OCI-LY7 (cell line): ENCODE data around the gene GABRR2. TPM values are rescaled to one million over a fixed set of nuclear protein-coding genes. Genes with fewer than 3 reads are reported as not detected.

Source experiments
- BruUV-seq: library from RNA; stranded (reverse); fragments of 400-500 nt; replicated peaks from 2 replicates; lab custom pipeline; 2021; lab: Mats Ljungman, UMichigan
- CTCF ChIA-PET: fragments of 300-600 bp; sonication (Branson Sonifier 250); formaldehyde crosslinking; loops from one replicate; lab custom pipeline; 2022; ENCODE audit warnings: antibody characterized with exemption; ENCODE audit not compliant: unreplicated experiment; lab: Charles Lee
- POLR2A ChIA-PET: fragments of 300-600 bp; sonication (Branson Sonifier 250); formaldehyde crosslinking; loops from one replicate; lab custom pipeline; 2022; ENCODE audit warnings: antibody characterized with exemption; lab: Charles Lee
- DNase-seq: peaks from one replicate; pipeline ENCODE4 v3.0.0-alpha.2; 2015; ENCODE audit warnings: low spot score
- H2AFZ ChIP-seq: fragments of 200-600 bp; sonication (generic), shearing (Covaris generic); 2 replicates; pipeline ENCODE4 v1.6.1; 2014; ENCODE audit warnings: mild to moderate bottlenecking, antibody characterized with exemption, low read length, moderate library complexity
- H3K27ac ChIP-seq: fragments of 200-600 bp; sonication (generic); 2 replicates; pipeline ENCODE4 v1.5.1; 2014; ENCODE audit warnings: mixed run types, low read depth, mild to moderate bottlenecking, moderate library complexity, low read length, inconsistent platforms; ENCODE audit not compliant: poor library complexity, severe bottlenecking
- H3K36me3 ChIP-seq: fragments of 200-600 bp; sonication (generic); 2 replicates; pipeline ENCODE4 v1.6.1; 2014; ENCODE audit warnings: mild to moderate bottlenecking, antibody characterized with exemption, low read length, moderate library complexity, mixed read lengths; ENCODE audit not compliant: insufficient read depth
- H3K4me1 ChIP-seq: fragments of 200-600 bp; sonication (generic); 2 replicates; pipeline ENCODE4 v1.5.1; 2014; ENCODE audit warnings: mild to moderate bottlenecking, low read length; ENCODE audit not compliant: insufficient read depth, poor library complexity, severe bottlenecking
- H3K4me2 ChIP-seq: fragments of 200-600 bp; sonication (generic); 2 replicates; pipeline ENCODE4 v1.6.1; 2014; ENCODE audit warnings: mild to moderate bottlenecking, low read length
- H3K4me3 ChIP-seq: fragments of 200-600 bp; sonication (generic); 2 replicates; pipeline ENCODE4 v1.5.1; 2014; ENCODE audit warnings: mild to moderate bottlenecking, low read depth, low read length; ENCODE audit not compliant: poor library complexity, severe bottlenecking
- H3K79me2 ChIP-seq: fragments of 200-600 bp; sonication (generic); 2 replicates; pipeline ENCODE4 v1.6.1; 2016; ENCODE audit warnings: low read depth, mild to moderate bottlenecking, low read length, moderate library complexity, mixed read lengths; ENCODE audit not compliant: insufficient read depth
- H3K9me2 ChIP-seq: fragments of 200-600 bp; sonication (generic); 2 replicates; pipeline ENCODE4 v1.6.1; 2016; ENCODE audit warnings: mild to moderate bottlenecking, low read length, mixed read lengths; ENCODE audit not compliant: insufficient read depth
- H3K9me3 ChIP-seq: fragments of 200-600 bp; sonication (generic); 2 replicates; pipeline ENCODE4 v1.6.1; 2014; ENCODE audit warnings: mild to moderate bottlenecking, mixed run types, low read length, mixed read lengths
- H4K20me1 ChIP-seq: fragments of 200-600 bp; sonication (generic); 2 replicates; pipeline ENCODE4 v1.6.1; 2014; ENCODE audit warnings: mild to moderate bottlenecking, antibody characterized with exemption, low read length, moderate library complexity, mixed read lengths; ENCODE audit not compliant: insufficient read depth
- EZH2phosphoT487 ChIP-seq: fragments of 200-600 bp; sonication (generic); IDR thresholded peaks from 2 replicates; pipeline ENCODE4 v1.6.1; 2018; ENCODE audit warnings: low read depth, borderline replicate concordance, mild to moderate bottlenecking, mixed run types, antibody characterized with exemption, low read length, moderate library complexity, mixed read lengths
- intact Hi-C: fragments of 100-400 bp; cut with micrococcal nuclease; formaldehyde crosslinking; loops from one replicate; pipeline ENCODE4 v1.10.0; 2022; ENCODE audit not compliant: unreplicated experiment
- total RNA-seq, 2 experiments: library from RNA; depleted of rRNA in 1 of 2; stranded (reverse); fragments of >200 nt in 1 of 2; shearing (Covaris generic) in 1 of 2; gene quantifications; 2 replicates each; pipeline ENCODE4 v1.2.3, GENCODE V29; 2014 to 2022
- TF ChIP-seq, protein P1 (sequence below): fragments of 200-600 bp; sonication (generic); conservative IDR thresholded peaks from 2 replicates; pipeline ENCODE4 v1.5.1; 2014; ENCODE audit warnings: mild to moderate bottlenecking, antibody characterized with exemption, low read length, moderate library complexity, mixed read lengths

GABRR2 gene
- total RNA-seq, 2 experiments from 2014 or later: 5.2 to 7.0 TPM

DNA sequence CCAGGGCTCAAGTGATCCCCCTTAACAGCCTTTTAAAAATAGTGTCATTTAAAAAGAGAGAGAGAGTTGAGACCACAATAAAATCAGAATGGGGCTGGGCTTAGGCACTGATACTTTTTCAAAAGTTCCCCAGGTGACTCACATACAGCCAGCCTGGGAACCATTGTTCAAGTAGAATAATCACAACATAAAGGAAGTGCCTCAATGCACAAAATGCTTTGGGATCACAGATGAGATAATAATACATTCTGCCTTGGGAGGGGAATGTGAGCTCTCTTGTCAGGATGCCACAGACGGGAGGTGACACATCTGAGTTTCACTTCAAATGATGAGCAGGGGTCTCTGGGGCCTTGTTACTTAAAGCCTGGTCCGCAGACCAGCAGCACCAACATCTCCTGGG is 63.9 kb downstream of the GABRR2 start:
- ChIA-PET CTCF (no interaction called here), POLR2A (interaction anchor here (0.7 kb wide), 1 partner anchor 10 kb away, joined by 3 read pairs; no protein-coding TSS in a partner anchor)
- no peak overlapping the region for H3K4me3 ChIP-seq
- no peaks in the 10 kb centered on the region for H3K9me2 ChIP-seq
- no peak overlapping the region for H3K4me2 ChIP-seq
- no peaks in the 10 kb centered on the region for H4K20me1 ChIP-seq
- BruUV-seq: no TSS peak
- intact Hi-C loops: no loop called here
- no peak for TF ChIP-seq EZH2phosphoT487
- TF ChIP-seq, protein P1, sequence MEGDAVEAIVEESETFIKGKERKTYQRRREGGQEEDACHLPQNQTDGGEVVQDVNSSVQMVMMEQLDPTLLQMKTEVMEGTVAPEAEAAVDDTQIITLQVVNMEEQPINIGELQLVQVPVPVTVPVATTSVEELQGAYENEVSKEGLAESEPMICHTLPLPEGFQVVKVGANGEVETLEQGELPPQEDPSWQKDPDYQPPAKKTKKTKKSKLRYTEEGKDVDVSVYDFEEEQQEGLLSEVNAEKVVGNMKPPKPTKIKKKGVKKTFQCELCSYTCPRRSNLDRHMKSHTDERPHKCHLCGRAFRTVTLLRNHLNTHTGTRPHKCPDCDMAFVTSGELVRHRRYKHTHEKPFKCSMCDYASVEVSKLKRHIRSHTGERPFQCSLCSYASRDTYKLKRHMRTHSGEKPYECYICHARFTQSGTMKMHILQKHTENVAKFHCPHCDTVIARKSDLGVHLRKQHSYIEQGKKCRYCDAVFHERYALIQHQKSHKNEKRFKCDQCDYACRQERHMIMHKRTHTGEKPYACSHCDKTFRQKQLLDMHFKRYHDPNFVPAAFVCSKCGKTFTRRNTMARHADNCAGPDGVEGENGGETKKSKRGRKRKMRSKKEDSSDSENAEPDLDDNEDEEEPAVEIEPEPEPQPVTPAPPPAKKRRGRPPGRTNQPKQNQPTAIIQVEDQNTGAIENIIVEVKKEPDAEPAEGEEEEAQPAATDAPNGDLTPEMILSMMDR: no peak
- H3K27ac ChIP-seq: no peak overlapping the region
- no peaks in the 10 kb centered on the region for H3K36me3 ChIP-seq
- H2AFZ ChIP-seq: no peak overlapping the region
- no peaks in the 10 kb centered on the region for H3K4me1 ChIP-seq
- no peaks in the 10 kb centered on the region for H3K79me2 ChIP-seq
- no peak for DNase-seq
- 0 out of 2 replicates have a peak, but pooled peaks cover 4% of the 10 kb centered on the region for H3K9me3 ChIP-seq

DNA sequence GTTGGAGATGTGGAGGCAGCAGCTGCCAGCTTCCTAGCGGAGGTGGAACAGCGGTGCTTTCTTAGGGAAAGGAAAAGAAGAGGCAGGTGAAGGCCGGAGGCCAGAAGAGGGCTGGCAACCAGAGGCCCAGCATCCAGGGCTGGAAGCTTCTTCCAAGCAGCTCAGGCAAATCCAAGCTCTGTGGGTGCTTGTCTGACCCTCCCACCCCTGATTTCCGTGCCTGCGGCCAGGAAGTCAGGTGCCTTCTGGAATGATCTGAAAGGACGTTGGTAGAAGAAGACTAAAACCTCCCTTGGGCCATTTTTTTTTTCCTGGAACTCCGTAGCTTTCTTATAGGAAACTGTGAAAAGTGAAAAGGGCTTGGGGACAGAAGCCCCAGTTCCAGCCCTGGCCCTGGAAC is 64.9 kb downstream of the GABRR2 start:
- Histone ChIP-seq H2AFZ (no peak overlapping the region), H4K20me1 (no peaks in the 10 kb centered on the region), H3K27ac (no peak overlapping the region), H3K79me2 (no peaks in the 10 kb centered on the region), H3K4me2 (no peak overlapping the region), H3K9me2 (no peaks in the 10 kb centered on the region), H3K9me3 (0 out of 2 replicates have a peak, but pooled peaks cover 4% of the 10 kb centered on the region), H3K4me1 (no peaks in the 10 kb centered on the region), H3K36me3 (no peaks in the 10 kb centered on the region), H3K4me3 (no peak overlapping the region)
- POLR2A ChIA-PET: interaction anchor here (0.6 to 1.2 kb wide), 3 partner anchors 9 to 139 kb away, joined by 3 to 4 read pairs (median 3); no protein-coding TSS in a partner anchor
- no peak for DNase-seq
- no TSS peak for BruUV-seq
- intact Hi-C loops: no loop called here
- TF ChIP-seq, protein P1: no peak
- no peak for TF ChIP-seq EZH2phosphoT487
- CTCF ChIA-PET: interaction anchor here (0.6 kb wide), 1 partner anchor 182 kb away, joined by 3 read pairs; no protein-coding TSS in a partner anchor

DNA sequence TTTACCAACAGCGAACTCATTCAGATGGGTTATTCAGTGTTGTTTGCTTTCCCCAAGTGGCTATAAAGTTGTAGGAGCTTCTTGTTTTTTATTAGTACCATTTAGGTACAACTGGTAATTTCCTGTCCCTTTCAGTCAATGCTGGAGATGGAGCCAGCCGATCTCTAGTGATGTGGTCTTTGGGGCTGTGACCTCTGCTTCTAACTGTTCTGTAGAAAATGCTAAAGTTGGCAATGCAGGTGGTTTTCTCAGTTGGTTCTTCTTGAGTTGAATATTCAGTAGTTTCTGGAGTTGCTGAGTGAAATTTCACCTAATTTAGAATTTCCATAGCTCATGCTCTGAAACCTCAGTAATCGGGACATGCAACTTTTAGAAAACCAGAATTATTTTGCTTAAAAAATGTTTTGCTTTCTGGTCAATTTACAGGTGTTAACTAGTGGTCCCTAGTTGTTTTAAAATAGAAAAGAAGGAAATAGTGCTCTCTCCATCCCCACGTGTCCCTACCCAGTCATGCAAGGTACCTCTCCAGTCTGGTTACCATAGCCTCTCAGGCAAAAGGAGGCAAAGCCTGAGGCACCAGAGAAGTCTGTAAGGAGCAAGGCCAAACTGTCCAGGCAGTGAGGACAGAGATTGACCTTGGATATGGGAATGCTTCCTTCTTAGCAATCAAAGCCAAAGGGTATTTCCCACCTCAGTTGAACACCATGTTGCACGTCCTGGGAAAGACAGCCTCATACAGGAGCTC is 70.7 kb downstream of the GABRR2 start:
- intact Hi-C loops: no loop called here
- H3K4me3 ChIP-seq: no peak overlapping the region
- no peaks in the 10 kb centered on the region for H3K79me2 ChIP-seq
- 0 out of 2 replicates have a peak, but pooled peaks cover 4% of the 10 kb centered on the region for H3K9me3 ChIP-seq
- TF ChIP-seq, protein P1: no peak
- TF ChIP-seq EZH2phosphoT487: no peak
- DNase-seq: peak; percentile 18
- ChIA-PET CTCF (interaction anchor here (1.0 kb wide), 1 partner anchor 98 kb away, joined by 3 read pairs; the partner anchor contains the start of gene PM20D2), POLR2A (interaction anchor here (0.9 to 1.3 kb wide), 4 partner anchors 12 to 281 kb away, joined by 3 to 5 read pairs (median 4); partner anchors contain the start of gene RNGTT)
- no peaks in the 10 kb centered on the region for H3K36me3 ChIP-seq
- H3K4me1 ChIP-seq: peaks cover 36% of the 10 kb centered on the region
- no peaks in the 10 kb centered on the region for H4K20me1 ChIP-seq
- H2AFZ ChIP-seq: peak overlapping the region; percentile 62; the same call in 1 of the 2 replicates
- H3K4me2 ChIP-seq: peak overlapping the region; percentile 32
- H3K27ac ChIP-seq: no peak overlapping the region
- no TSS peak for BruUV-seq
- H3K9me2 ChIP-seq: no peaks in the 10 kb centered on the region
